ENCODE results near the gene CBLN1.
"Not testable (repeated sequence)": the region's sequence is repeated elsewhere in the genome, so short reads cannot be mapped to it uniquely, and the experiment has no call there.

CBLN1 gene

GRCh38 chr16:49260956-49261530 is 20.6 kb downstream of the CBLN1 start:
- Histone ChIP-seq H3K4me3 (no peak overlapping the region), H3K27ac (no peak overlapping the region)
- no peak for TF ChIP-seq CTCF (IDR thresholded peaks at IDR 0.05)

GRCh38 chr16:49260253-49260652 is 21.4 kb downstream of the CBLN1 start:
- no peak for DNase-seq (ENCODE audit: low spot score)
- no peak for TF ChIP-seq CTCF (IDR thresholded peaks at IDR 0.05)
- Histone ChIP-seq H3K4me3 (no peak overlapping the region), H3K27ac (no peak overlapping the region)

More at GRCh38 chr16:49260956-49261530, 20.6 kb downstream of the CBLN1 start:
- DNase-seq (ENCODE audit: low spot score), result no peak

GRCh38 chr16:49259330-49259729 is 22.3 kb downstream of the CBLN1 start:
- TF ChIP-seq CTCF (IDR thresholded peaks at IDR 0.05), result no peak
- DNase-seq (ENCODE audit: low spot score), result no peak
- no peak overlapping the region for H3K4me3 ChIP-seq
- H3K27ac ChIP-seq, result no peak overlapping the region

GRCh38 chr16:49250689-49251088 is 30.9 kb downstream of the CBLN1 start:
- DNase-seq (ENCODE audit: low spot score), result no peak
- Histone ChIP-seq H3K4me3 (no peak overlapping the region), H3K27ac (no peak overlapping the region)
- TF ChIP-seq CTCF (IDR thresholded peaks at IDR 0.05), result no peak

- no peak for DNase-seq (ENCODE audit: low spot score)
- no peak for TF ChIP-seq CTCF (IDR thresholded peaks at IDR 0.05)
- H3K4me3 ChIP-seq, result no peak overlapping the region
- no peak overlapping the region for H3K27ac ChIP-seq
These were observed 33.4 kb downstream of the CBLN1 start for GRCh38 chr16:49248227-49248626.

- no peak overlapping the region for H3K4me3 ChIP-seq
- no peak overlapping the region for H3K27ac ChIP-seq
- DNase-seq (ENCODE audit: low spot score), result no peak
- TF ChIP-seq CTCF (IDR thresholded peaks at IDR 0.05), result no peak
These were observed 45.4 kb downstream of the CBLN1 start for GRCh38 chr16:49236216-49236615.

- not testable (repeated sequence) for DNase-seq (ENCODE audit: low spot score); H3K27ac ChIP-seq; H3K4me3 ChIP-seq
These were observed 53.3 kb downstream of the CBLN1 start for GRCh38 chr16:49228335-49228734.

Data from coronary artery (tissue), 2 donors.